ENCODE measurements around the gene ASTL.

ASTL gene

GRCh38 chr2:96109361-96109680, 29.0 kb downstream of the ASTL start:
- H3K27me3 ChIP-seq (ENCODE audit: low read length) = no peaks in the 10 kb centered on the region
- no peak for TF ChIP-seq EZH2phosphoT487 (conservative IDR thresholded peaks at IDR 0.05; ENCODE audit: low read length)
- TF ChIP-seq, protein P1, sequence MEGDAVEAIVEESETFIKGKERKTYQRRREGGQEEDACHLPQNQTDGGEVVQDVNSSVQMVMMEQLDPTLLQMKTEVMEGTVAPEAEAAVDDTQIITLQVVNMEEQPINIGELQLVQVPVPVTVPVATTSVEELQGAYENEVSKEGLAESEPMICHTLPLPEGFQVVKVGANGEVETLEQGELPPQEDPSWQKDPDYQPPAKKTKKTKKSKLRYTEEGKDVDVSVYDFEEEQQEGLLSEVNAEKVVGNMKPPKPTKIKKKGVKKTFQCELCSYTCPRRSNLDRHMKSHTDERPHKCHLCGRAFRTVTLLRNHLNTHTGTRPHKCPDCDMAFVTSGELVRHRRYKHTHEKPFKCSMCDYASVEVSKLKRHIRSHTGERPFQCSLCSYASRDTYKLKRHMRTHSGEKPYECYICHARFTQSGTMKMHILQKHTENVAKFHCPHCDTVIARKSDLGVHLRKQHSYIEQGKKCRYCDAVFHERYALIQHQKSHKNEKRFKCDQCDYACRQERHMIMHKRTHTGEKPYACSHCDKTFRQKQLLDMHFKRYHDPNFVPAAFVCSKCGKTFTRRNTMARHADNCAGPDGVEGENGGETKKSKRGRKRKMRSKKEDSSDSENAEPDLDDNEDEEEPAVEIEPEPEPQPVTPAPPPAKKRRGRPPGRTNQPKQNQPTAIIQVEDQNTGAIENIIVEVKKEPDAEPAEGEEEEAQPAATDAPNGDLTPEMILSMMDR (IDR thresholded peaks at IDR 0.05; ENCODE audit: insufficient read depth, low read length, poor library complexity, severe bottlenecking) = no peak
- no peaks in the 10 kb centered on the region for H3F3A ChIP-seq (ENCODE audit: insufficient read depth)
- H3K9me2 ChIP-seq (replicated peaks; ENCODE audit: insufficient read depth, low read length) = no peaks in the 10 kb centered on the region
- H3K9me3 ChIP-seq (ENCODE audit: insufficient read depth, low read length) = peaks cover 8% of the 10 kb centered on the region; the same call in 1 of the 2 replicates
- H3K79me2 ChIP-seq (ENCODE audit: insufficient read depth, low read length) = no peaks in the 10 kb centered on the region
- no peak overlapping the region for H2AFZ ChIP-seq (ENCODE audit: low read depth, low read length, severe bottlenecking)
- no peak overlapping the region for H3K27ac ChIP-seq (ENCODE audit: low read depth, low read length)
- H3K36me3 ChIP-seq (ENCODE audit: low read length) = no peaks in the 10 kb centered on the region
- H3K4me3 ChIP-seq (ENCODE audit: insufficient read depth, low read length, poor library complexity, severe bottlenecking) = no peak overlapping the region
- H3K9ac ChIP-seq (ENCODE audit: low read length) = no peak overlapping the region
- H4K20me1 ChIP-seq (ENCODE audit: low read depth, low read length) = no peaks in the 10 kb centered on the region
- no peak overlapping the region for H3K4me2 ChIP-seq (ENCODE audit: low read depth, low read length, poor library complexity, severe bottlenecking)

DNA sequence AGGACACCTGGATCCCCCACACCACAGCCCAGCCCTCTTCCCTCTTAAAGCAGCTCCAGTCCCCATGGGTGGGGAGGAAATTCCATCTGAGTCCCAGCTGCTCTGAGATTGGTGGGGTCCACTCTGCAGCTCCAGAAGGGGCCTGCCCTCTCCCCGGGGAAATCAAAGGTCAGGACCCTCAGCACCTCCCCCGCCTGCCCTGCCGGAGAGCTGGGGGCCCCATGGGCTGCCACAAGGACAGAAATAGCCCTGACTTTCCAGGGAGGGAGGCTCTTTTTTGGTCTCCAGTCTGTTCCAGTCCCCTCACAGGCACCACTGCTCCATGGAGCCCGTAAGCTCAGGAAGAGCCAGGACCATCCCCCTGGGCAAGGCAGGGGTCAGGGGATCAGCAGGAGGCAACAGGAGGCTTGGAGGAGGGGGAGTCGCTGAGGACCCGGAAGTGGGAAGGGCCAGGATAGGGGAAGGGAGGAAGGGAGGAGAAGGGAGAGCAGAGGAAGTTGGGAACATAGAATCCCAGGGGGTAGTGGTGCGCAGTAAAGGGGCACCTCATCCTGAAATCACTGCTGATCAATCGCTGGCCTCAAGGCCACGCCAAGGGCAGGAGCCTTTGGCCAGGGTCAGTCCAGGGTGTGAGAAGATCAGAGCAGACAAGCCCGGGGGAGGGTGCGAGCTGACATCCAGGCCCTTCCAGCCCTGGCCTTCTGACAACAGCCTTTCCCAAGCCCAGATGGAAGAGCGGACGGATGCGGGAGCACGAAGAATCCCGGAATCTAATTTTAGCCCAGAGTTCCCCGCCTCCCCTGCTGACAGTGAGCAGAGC, 29.6 kb downstream of the ASTL start:
- H3K9ac ChIP-seq (ENCODE audit: low read length) = no peak overlapping the region

GRCh38 chr2:96108151-96108540, 30.2 kb downstream of the ASTL start:
- H3K27me3 ChIP-seq (ENCODE audit: low read length) = no peaks in the 10 kb centered on the region
- no peaks in the 10 kb centered on the region for H3K36me3 ChIP-seq (ENCODE audit: low read length)
- no peak overlapping the region for H3K27ac ChIP-seq (ENCODE audit: low read depth, low read length)
- H4K20me1 ChIP-seq (ENCODE audit: low read depth, low read length) = no peaks in the 10 kb centered on the region
- no peaks in the 10 kb centered on the region for H3F3A ChIP-seq (ENCODE audit: insufficient read depth)
- H2AFZ ChIP-seq (ENCODE audit: low read depth, low read length, severe bottlenecking) = no peak overlapping the region
- H3K79me2 ChIP-seq (ENCODE audit: insufficient read depth, low read length) = no peaks in the 10 kb centered on the region
- no peaks in the 10 kb centered on the region for H3K9me2 ChIP-seq (replicated peaks; ENCODE audit: insufficient read depth, low read length)
- TF ChIP-seq EZH2phosphoT487 (conservative IDR thresholded peaks at IDR 0.05; ENCODE audit: low read length) = no peak
- TF ChIP-seq, protein P1 (IDR thresholded peaks at IDR 0.05; ENCODE audit: insufficient read depth, low read length, poor library complexity, severe bottlenecking) = no peak
- no peak overlapping the region for H3K9ac ChIP-seq (ENCODE audit: low read length)
- H3K4me3 ChIP-seq (ENCODE audit: insufficient read depth, low read length, poor library complexity, severe bottlenecking) = no peak overlapping the region
- no peak overlapping the region for H3K4me2 ChIP-seq (ENCODE audit: low read depth, low read length, poor library complexity, severe bottlenecking)
- H3K9me3 ChIP-seq (ENCODE audit: insufficient read depth, low read length) = peaks cover 8% of the 10 kb centered on the region; the same call in 1 of the 2 replicates

More for the DNA sequence above, 29.6 kb downstream of the ASTL start:
- H3K4me2 ChIP-seq (ENCODE audit: low read depth, low read length, poor library complexity, severe bottlenecking) = no peak overlapping the region
- no peak overlapping the region for H2AFZ ChIP-seq (ENCODE audit: low read depth, low read length, severe bottlenecking)
- H3K36me3 ChIP-seq (ENCODE audit: low read length) = no peaks in the 10 kb centered on the region
- no peaks in the 10 kb centered on the region for H3K9me2 ChIP-seq (replicated peaks; ENCODE audit: insufficient read depth, low read length)
- H3K79me2 ChIP-seq (ENCODE audit: insufficient read depth, low read length) = no peaks in the 10 kb centered on the region
- H3K27me3 ChIP-seq (ENCODE audit: low read length) = no peaks in the 10 kb centered on the region
- peaks cover 8% of the 10 kb centered on the region; the same call in 1 of the 2 replicates for H3K9me3 ChIP-seq (ENCODE audit: insufficient read depth, low read length)
- no peak overlapping the region for H3K4me3 ChIP-seq (ENCODE audit: insufficient read depth, low read length, poor library complexity, severe bottlenecking)
- no peak overlapping the region for H3K27ac ChIP-seq (ENCODE audit: low read depth, low read length)
- H4K20me1 ChIP-seq (ENCODE audit: low read depth, low read length) = no peaks in the 10 kb centered on the region
- H3F3A ChIP-seq (ENCODE audit: insufficient read depth) = no peaks in the 10 kb centered on the region
- TF ChIP-seq, protein P1 (IDR thresholded peaks at IDR 0.05; ENCODE audit: insufficient read depth, low read length, poor library complexity, severe bottlenecking) = no peak
